ENCODE data around the gene CIZ1.
A peak's percentile ranks its signal among the peaks of the same experiment; 100 is the strongest.

Gene CIZ1

DNA sequence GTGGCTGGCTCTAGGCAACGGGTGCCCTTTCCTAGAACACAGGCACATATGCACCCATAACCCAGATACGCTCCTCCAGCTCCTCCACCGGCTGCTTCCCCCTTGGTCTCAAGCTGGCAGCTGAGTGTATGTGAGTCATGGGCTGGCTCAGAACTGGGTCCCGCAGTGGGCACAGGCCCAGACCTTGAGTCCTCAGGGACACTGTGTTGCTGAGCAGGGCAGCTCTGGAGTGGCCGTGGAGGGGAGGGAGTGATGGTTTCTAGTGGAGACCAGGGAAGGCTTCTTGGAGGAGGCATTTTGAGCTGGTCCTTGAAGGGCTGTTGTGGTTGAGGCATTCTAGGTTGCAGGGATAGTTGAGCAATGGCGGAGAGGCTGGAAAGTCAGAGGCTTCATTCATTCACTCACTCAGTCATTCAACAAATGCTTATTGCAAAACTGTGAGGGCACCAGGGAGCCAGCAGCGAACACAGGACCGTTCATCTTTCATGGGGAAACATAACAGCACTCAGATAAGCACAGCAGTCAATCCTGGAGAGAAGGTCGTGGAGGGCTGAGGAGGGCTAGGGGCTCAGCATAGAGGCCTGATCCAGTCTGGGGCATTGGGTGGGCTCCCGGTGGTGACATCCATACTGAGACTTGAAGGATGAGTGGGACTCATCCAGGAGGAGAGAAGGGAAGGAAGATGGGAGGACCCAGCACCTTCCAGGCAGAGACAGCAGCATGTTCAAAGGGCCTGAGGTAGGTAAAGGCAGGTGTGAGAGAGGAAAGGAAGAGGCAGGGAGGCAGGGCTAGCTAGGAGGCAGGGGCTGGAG, 29.0 kb downstream of the CIZ1 start:
- DNase-seq = no peak

DNA sequence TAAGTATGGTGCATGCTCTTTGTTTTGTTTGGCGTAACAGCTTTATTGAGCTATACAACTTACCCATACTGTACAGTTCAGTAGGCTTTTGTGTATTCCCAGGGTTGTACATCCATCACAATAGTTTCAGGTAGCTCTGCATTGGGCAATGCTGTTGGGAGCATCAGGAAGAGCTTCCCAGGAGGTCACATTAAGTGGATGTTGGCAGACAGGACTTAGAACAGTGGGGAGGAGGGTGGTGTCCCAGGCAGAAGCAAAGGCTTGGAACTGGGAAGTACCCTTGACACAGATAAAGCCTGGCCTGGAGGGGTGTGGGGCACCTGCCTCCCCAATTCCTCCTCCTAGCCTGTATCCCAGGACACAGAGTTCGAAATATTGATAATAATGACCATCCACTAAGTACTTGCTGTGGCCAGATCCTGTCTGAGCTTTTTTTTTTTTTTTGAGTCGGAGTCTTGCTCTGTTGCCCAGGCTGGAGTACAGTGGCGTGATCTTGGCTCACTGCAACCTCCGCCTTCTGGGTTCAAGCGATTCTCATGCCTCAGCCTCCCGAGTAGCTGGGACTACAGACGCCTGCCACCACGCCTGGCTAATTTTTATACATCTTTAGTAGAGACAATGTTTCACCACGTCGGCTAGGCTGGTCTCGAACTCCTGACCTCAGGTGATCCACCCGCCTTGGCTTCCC, 30.0 kb downstream of the CIZ1 start:
- DNase-seq = no peak

DNA sequence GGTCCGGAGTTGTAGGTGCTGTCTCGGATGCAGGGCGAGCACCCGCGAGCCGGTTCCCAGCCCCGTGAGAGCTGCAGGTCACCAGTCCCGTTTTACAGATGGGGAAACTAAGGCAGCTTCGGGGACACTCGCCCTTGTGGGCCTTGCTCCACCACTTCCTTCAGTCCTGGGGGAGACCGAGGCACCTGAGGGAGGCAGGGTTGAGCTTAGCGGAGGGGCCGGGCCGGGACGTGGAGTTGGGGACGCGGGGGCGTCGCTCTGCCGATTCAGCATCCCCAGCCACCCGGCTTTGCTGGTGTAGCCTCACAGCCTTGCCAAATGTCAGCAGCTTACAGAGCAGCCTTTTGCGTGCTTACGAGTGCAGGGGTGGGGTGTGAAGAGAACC, 30.8 kb downstream of the CIZ1 start:
- no peak for DNase-seq

DNA sequence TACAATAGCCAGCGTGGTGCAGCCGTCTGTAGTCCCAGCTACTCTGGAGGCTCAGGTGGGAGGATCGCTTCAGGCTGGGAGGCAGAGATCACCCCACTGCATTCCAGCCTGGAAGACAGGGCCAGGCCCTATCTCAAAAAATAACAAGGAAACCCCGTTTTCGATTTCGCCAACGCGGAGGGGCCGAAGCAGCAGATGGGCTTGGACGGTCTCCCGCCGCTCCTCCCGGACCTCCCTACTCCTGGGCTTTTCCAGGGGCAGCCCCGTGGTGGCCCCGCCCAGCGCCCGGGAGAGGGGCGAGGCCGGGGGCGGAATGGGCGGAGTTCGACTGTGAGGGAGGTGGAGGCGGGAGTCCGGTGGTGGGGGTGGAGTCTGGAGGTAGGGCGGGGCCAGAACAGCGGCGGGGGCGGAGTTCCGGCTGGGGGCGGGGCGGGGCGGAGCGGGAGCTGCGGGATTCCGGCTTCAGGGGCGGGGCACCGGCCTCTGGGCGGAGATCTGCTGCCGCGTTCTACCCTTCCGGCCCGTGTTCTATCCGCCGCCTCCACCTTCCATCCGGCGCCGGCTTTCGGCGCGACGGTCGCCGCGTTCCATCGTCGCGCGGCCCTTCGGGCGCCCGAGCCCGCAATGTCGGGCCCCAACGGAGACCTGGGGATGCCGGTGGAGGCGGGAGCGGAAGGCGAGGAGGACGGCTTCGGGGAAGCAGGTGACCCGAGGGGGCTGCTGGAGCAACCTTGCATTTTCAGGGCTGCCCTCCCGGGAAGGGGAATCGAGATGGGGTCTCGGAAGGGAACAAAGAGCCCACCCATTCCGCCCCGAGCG, 31.4 kb downstream of the CIZ1 start, which contains the start of gene BBLN:
BBLN (plus strand) TSS at position 482 of the 819 bp plus-strand sequence; CDS start at position 625, 143 bp downstream.
- peak; percentile 75 for DNase-seq

DNA sequence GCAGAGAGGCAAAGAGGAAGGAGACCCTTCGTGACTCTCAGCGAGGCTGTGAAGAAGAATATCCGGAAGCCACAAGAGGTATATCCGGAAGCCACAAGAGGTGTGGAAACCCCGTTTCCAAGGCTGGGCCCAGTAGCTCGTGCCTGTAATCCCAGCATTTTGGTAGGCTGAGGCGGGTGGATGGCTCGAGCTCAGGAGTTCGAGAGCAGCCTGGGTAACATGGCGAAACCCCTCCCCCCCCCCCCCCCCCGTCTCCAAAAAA, 31.9 kb downstream of the CIZ1 start:
- no peak for DNase-seq

DNA sequence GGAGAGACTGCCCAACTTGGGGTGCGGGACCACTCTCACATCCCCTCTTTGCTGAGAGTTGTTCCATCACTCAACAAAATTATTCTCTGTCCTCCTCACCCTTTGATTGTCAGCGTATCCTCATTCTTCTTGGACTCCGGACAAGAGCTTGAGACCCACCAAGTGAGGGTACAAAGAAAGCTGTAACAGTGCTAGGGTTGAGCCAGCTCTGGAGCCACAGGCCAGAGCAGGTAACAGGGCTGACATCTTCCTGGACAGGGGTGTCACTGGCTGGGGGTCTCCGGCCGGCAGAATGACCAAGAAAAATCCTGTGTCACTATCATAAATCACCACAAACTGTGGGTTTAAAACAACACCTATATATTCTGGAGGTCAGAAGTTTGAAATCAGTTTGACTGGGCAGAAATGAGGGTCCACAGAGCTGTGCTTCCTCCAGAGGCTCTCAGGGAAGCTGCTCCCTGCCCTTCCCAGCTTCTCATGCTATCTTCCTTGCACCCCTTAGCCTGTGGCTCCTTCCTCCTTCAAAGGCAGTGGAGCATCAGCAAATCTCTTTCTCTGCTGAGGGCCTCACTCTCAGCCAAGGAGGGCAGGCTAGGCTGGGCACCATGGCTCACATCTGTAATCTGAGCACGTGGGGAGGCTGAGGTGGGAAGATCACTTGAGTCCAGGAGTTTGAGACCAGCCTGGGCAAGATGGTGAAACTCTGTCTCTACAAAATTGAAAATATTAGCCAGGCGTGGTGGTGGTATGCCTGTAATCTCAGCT, 35.5 kb downstream of the CIZ1 start:
- DNase-seq = no peak

DNA sequence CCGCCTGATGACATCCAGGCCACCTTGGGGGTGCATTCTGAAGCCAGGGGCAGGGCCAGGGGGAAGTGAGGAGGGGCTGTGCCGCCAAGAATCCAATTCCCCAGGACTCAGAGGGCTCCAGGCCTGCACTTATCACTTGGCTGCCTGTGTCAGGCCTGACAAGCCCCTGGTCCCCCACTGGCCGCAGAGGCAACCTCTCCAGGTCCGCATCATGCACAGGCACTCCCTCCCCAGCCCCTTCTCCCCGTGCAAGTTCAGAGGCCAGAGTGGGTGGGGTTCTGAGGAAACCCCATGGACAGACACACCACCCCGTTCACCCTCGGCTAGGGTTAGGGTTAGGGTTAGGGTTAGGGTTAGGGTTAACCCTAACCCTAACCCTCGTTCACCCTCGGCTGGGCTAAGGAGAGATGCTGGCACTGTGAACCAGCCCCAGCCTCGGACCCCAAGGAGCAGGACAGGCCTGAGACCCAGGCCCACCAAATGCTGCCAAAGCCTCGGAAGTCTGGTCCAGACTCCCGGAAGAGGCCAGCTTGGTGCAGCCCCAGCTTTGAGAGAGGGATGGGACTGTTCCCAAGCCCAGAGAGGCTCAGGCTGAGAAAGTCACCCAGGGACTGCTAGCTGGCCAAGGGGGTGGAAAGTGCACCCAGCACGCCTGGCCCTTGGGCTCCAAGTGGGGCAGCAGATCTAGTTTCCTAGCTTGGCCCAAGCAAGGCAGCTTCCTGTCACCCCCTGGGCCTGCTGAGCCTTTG, 37.3 kb downstream of the CIZ1 start:
- no peak for DNase-seq

DNA sequence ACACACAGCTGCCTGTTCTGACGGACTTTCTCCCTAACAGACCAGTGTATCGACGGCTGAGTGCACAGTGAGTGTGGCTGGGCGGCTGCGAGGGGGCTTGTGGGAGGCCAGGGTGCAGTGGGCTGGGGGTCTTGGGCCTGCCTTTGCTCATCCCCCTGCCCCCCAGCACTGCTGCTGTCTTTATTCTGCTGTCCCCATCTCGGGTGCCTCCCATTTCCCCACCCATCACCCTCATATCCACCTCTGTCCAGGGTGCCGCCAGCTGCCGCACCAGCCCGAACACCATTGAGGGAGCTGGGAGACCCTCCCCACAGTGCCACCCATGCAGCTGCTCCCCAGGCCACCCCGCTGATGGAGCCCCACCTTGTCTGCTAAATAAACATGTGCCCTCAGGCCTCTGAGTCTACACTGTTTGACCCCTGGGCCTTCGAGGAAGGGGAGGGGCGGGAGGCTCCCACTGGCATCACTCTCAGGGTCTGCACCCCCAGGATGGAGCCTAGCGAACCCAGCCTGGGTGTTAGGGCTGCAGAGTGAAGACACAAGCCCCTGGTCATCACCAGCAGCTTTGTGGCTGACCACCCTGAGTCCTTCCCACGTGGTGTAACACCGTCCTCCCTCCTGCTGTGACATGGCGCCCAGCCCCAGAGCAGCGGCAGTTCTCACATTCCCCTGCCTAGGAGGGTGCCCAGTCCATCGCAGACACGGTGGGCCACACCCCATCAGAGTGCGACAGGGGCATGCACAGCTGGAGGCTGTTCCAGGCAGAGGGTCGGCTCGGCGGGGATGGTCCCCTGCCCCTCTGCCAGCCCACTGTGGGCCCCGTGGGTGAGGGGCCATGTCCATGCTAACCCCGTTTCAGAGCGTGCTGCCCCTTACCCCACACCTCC, 38.1 kb downstream of the CIZ1 start:
- no peak for DNase-seq

DNA sequence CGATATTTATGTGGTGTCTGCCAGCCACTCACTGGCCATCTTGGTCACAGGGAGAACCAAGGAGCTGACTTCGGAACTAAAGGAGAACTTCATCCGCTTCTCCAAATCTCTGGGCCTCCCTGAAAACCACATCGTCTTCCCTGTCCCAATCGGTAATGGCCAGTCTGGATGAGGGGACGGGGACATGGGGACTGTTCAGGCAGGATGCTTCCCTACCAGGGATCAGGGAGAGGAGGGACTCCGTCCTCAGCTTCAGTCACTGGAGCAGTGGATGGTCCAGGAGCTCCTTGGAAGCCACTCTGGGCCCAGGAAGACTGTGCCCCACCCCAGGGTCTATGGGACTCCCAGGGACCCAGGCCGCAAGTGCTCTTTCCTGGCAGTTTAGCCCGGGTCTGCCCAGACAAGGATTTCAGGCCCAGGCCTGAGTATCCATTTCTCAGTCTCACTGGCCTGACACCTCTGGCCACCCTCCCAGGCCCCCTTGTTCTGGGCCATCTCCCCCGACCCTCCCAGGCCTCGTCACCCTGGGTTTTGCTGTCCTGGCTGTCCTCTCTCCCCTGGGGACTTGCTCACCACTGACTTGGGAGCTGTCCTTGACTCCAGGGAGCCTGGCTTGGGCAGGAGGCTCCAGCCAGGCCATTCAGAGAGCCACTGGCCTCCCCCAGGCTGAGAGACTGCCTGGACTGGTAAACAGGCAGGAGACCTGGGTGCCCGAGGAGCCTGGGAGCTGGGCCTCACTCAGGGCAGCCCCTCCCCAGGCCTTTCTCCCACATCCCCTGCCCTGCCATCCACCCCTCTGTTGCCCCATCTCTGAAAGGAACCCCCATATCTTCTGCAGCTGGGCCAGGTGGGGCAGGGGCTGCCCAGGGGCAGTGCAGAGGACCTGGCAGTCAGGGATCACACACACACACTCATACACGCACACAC, 39.0 kb downstream of the CIZ1 start:
- DNase-seq = no peak

DNA sequence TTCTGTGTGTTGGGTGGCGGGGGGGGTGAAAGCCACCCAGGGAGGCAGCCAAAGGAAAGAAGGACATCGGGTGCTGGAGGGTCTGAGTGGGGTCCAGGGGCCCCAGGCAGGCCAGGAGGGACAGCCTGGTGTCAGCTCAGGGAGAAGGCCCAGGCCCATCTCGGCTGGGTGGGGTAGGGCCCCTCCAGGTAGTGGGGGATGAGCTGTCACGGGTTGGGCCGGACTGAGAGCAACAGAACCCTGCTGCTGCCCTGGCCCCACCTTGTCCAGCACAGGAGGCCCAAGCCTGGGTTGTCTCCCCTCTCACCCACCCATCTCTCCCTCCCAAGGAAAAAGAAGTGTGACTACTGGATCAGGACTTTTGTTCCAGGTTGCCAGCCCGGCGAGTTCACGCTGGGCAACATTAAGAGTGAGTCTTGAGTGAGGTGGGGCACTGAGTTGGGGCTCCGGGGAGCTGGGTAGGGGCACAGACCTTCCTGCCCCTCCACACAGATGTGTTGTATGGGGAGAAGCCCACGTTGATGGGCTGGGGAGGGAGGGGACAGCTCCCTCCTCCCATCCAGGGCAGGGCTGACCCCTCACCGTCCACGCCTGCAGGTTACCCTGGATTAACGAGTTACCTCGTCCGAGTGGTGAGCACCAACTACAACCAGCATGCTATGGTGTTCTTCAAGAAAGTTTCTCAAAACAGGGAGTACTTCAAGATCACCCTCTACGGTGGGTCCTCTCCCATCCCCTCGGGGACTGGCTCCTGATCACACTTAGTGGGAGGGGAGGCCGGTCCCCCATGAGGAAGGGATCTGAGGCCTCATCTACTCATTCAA, 39.9 kb downstream of the CIZ1 start:
- DNase-seq = no peak

DNA sequence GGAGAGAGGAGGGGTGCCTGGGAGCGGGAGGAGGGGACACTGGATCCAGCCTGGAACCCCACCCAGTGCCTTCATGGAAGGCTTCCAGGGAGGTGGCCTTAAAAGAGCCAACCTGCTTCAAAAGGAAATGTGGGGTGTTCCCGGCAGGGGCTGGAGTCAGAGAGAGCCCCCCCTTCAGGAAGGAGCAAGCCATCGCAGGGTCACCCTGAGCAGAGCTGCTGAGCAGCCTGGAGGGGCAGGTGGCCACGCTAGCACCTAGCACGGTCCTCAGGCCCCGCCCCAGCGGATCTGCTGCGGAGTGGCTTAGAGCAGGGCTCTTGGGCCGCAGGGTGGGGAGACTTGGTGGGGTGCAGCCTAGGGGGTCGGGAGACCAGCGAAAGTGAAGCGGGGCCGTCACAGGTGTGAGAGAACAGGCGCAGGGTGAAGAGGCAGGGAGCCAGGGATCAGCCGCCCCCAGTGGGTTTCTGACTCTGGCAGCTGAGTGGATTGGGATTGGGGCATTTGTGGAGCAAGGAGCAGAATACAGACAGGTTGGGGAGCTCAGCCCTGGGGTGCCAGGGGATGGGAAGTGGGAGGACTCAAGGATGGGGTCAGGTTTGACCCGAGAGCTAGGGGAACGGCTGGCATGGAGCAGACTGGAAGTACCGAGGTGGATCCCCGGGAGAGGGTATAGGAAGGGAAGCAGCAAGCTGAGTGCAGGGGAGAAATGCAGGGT, 40.6 kb downstream of the CIZ1 start:
- DNase-seq = peak; percentile 20

DNA sequence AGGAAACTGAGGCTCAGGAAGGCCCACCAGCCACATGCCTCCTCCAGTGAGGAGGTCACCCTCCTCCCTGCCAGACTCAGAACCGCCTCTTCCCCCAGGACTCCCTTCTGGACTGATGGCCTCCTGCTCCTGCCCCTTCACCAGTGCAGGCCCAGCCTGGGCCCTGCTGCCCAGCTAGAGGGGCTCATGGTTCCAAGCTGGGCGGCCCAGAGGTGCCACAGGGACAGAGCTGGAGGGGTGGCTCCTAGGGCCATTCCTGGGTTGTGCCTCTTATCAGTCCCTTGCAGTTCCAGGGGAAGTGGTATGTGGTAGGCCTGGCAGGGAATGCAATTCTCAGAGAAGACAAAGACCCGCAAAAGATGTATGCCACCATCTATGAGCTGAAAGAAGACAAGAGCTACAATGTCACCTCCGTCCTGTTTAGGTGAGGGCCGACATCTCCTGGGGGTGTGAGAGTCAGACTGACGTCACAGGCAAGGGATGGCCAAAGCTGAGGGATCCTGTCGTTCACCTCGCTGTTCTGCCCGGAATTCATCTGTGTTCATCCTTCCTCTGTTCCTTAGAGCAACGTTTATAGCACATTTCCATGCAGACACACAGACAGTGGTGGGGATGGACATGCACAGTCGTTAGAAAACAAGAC, 41.3 kb downstream of the CIZ1 start:
- DNase-seq = no peak

DNA sequence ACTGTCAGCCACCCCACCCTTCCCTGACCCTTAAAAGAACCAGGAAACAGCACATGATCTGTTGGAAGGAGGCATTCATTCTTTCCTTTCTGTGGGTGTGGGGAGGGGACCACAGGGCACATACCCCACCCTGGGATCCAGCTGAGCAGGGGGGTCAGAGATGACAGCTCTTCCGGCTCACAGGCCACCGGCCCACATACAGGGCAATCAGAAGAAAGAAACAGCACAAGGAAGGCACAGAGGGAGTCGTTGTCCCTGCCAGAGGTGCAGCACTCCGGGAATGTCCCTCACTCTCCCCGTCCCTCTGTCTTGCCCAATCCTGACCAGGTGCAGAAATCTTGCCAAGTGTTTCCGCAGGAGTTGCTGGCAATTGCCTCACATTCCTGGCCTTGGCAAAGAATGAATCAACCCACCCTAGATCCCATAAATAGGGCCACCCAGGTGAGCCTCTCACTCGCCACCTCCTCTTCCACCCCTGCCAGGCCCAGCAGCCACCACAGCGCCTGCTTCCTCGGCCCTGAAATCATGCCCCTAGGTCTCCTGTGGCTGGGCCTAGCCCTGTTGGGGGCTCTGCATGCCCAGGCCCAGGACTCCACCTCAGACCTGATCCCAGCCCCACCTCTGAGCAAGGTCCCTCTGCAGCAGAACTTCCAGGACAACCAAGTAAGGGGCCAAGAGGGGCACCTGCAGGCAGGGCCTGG, 42.2 kb downstream of the CIZ1 start, which contains the start of gene LCN2:
LCN2 (plus strand) TSS at position 453 of the 701 bp plus-strand sequence; CDS start at position 526, 73 bp downstream.
- no peak for DNase-seq

DNA sequence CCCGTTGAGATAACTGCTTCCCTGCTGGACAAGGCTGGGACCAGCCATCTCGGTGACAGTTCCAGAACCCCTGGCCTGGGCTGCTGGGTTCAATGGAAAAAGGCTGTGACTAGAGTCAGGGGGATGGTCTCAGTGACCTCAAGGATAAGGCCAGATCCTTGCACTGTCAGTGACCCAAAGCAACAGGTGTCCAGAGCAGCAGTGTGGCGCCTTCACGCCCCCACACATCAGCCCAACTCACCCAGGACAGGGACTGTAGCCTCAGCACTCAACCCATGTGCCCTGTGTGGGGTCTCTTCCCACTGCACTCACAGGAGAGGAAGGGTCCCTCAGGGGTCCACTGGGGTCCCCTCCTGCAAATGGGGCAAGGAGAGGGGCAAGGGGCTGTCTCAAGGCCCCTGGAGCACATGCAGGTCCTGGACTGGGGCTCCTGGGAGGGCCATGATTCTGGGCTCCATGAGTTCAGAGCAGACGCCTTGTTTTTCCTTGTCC, 42.8 kb downstream of the CIZ1 start:
- no peak for DNase-seq

DNA sequence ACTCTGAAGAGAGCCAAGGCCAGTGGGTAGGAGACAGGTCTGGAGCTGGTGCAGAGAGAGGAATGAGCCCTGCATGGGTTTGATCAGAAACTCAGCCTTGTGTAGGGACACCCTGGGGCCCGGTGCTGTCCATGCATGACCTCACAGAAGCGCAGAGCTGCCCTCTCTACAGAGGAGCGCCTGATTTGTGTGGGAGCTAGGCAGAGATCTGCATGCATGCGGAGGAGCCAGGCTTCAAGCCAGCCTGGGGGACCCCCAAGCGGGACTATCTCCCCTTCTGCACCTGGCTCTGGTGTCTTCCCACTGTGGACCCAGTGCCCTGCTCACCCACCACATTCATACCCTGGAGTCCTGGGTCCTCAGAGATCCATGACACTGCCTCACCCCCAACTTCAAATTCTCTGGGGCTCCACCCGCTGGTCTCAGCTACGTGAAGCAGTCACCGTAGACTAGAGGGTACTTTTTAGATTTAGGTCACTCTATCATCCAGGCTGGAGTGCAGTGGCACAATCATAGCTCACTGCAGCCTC, 44.7 kb downstream of the CIZ1 start:
- DNase-seq = no peak

DNA sequence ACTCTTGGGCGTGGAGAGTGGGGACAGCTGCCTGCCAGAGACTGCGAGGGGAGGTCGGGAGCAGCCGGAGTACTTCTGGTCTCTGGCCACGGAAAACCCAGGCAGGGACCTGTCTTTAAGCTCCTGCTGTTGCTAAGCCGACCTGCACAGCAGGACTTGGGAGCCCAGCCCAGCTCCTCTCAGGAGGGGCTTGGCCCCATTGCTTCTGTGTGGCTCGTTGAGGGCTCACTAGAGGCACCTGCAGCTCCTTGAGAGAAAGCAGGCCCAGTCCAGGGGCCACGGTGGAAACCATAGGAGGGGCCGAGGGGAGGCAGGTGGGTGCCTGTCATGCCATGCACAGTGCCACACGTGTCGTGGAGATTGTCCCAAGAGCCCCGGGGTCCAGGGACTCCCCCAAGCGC, 45.4 kb downstream of the CIZ1 start:
- DNase-seq = no peak

DNA sequence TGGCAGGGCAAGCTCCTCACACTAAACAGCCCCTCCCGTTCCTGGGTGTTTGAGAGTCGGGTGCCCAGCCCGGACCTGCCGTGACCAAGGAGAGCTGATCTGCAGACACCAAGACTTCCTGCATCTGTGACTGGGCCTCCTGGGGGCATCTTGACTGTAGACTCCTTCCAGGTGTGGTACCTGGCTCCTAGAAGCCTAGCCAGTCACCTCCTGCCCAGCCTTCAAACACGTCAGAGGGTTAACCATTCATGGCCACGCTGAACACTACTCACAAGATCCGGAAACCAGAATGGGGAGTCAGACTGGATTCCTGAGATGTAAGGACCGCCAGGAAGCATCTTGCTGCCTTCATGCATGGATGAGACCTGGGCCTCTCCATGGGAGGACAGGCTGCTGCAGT, 45.8 kb downstream of the CIZ1 start:
- no peak for DNase-seq
